NK-92 (cell line): ENCODE data around the gene ZNF318.
"Not testable (repeated sequence)": the region's sequence is repeated elsewhere in the genome, so short reads cannot be mapped to it uniquely, and the experiment has no call there.

Source experiments
- DNase-seq: peaks from one replicate; lab custom pipeline; 2025; ENCODE audit not compliant: unreplicated experiment; lab: John Stamatoyannopoulos, UW

Gene ZNF318

GRCh38 chr6:43336382-43336781 lies 33.1 kb downstream of the ZNF318 start:
- DNase-seq: no peak

- DNase-seq: no peak
These were observed 34.0 kb downstream of the ZNF318 start for GRCh38 chr6:43335469-43335868.

GRCh38 chr6:43334466-43335095 lies 34.9 kb downstream of the ZNF318 start:
- no peak for DNase-seq

- no peak for DNase-seq
These were observed 37.6 kb downstream of the ZNF318 start for GRCh38 chr6:43331891-43332290.

GRCh38 chr6:43331470-43331869 lies 38.0 kb downstream of the ZNF318 start:
- no peak for DNase-seq

- no peak for DNase-seq
These were observed 40.9 kb downstream of the ZNF318 start for GRCh38 chr6:43328528-43328927.

GRCh38 chr6:43325876-43326275 lies 43.6 kb downstream of the ZNF318 start:
- no peak for DNase-seq

- no peak for DNase-seq
These were observed 51.4 kb downstream of the ZNF318 start for GRCh38 chr6:43318011-43318410.

GRCh38 chr6:43313813-43314212 lies 55.6 kb downstream of the ZNF318 start:
- no peak for DNase-seq

- DNase-seq: no peak
These were observed 57.8 kb downstream of the ZNF318 start for GRCh38 chr6:43311666-43312065.

- DNase-seq: no peak
These were observed 58.8 kb downstream of the ZNF318 start for GRCh38 chr6:43310624-43311023.

- DNase-seq: no peak
These were observed 59.3 kb downstream of the ZNF318 start for GRCh38 chr6:43310134-43310533.

GRCh38 chr6:43308990-43309477 lies 60.4 kb downstream of the ZNF318 start:
- DNase-seq: no peak

- DNase-seq: no peak
These were observed 61.1 kb downstream of the ZNF318 start, which contains the start of gene CRIP3 for GRCh38 chr6:43308101-43308989. Gene CRIP3, minus strand, starts transcription at chr6:43308826. Its CDS starts 34 bp downstream, at chr6:43308792.

GRCh38 chr6:43307451-43308100 lies 61.9 kb downstream of the ZNF318 start:
- DNase-seq: no peak

GRCh38 chr6:43306086-43306485 lies 63.4 kb downstream of the ZNF318 start:
- DNase-seq: no peak

GRCh38 chr6:43304882-43305281 lies 64.6 kb downstream of the ZNF318 start:
- DNase-seq: no peak

GRCh38 chr6:43304361-43304760 lies 65.1 kb downstream of the ZNF318 start:
- no peak for DNase-seq

- no peak for DNase-seq
These were observed 65.6 kb downstream of the ZNF318 start for GRCh38 chr6:43303751-43304331.

- not testable (repeated sequence) for DNase-seq
These were observed 66.4 kb downstream of the ZNF318 start for GRCh38 chr6:43303006-43303405.

- DNase-seq: no peak
These were observed 67.3 kb downstream of the ZNF318 start for GRCh38 chr6:43302126-43302525.
